HepG2 (cell line): Measurements from ENCODE around the gene GFY. TPM values are rescaled to one million over a fixed set of nuclear protein-coding genes. Genes with fewer than 3 reads are reported as not detected.
A peak's percentile ranks its signal among the peaks of the same experiment; 100 is the strongest.

Experiments
- NR2F1 ChIP-seq, 2 experiments: fragments of 450-650 bp in 1 of 2; formaldehyde crosslinking in 1 of 2; IDR thresholded peaks; 2 replicates each; pipeline versions ENCODE4 v1.5.0 to v1.6.1; 2016 to 2020; ENCODE audit warnings: mild to moderate bottlenecking in 1 of 2, missing compliant biosample characterization in 1 of 2, missing genetic modification reagents in 1 of 2, moderate library complexity in 1 of 2
- SIX4 ChIP-seq: sonication (generic); formaldehyde crosslinking; IDR thresholded peaks from 2 replicates; pipeline ENCODE4 v1.4.0; 2020; ENCODE audit warnings: missing genetic modification reagents
- SP5 ChIP-seq: IDR thresholded peaks from 2 replicates; pipeline ENCODE4 v1.6.1; 2016; ENCODE audit warnings: low read depth, borderline replicate concordance
- ZBTB14 ChIP-seq: sonication (generic); formaldehyde crosslinking; IDR thresholded peaks from 2 replicates; pipeline ENCODE4 v1.4.0; 2020; ENCODE audit warnings: missing genetic modification reagents
- ZNF256 ChIP-seq: sonication (generic); formaldehyde crosslinking; conservative IDR thresholded peaks from 2 replicates; pipeline ENCODE4 v1.4.0; 2020; ENCODE audit warnings: missing genetic modification reagents
- ZNF687 ChIP-seq: sonication (generic); formaldehyde crosslinking; IDR thresholded peaks from 2 replicates; pipeline ENCODE4 v1.5.1; 2020; ENCODE audit warnings: mild to moderate bottlenecking, missing genetic modification reagents, moderate library complexity
- polyA plus RNA-seq, 8 experiments: library from polyadenylated mRNA; depleted of rRNA in 3 of 8; stranded (reverse) in 7 of 8; unstranded in 1 of 8; fragments of >200 nt; fragmentation: Illumina TruSeq in 4 of 8; extraction: Trizol in 4 of 8; gene quantifications; 2 replicates each; pipeline versions ENCODE4 v1.2.1 to v1.2.3, GENCODE V29; 2011 to 2016; ENCODE audit warnings: low read depth in 4 of 8, missing spikeins in 1 of 8, mixed read lengths in 1 of 8; ENCODE audit not compliant: insufficient read depth in 1 of 8
- total RNA-seq, 5 experiments: library from RNA; depleted of rRNA; stranded (reverse); fragments of >200 nt; fragmentation: Illumina TruSeq; extraction: Trizol; gene quantifications; 2 replicates each; pipeline ENCODE4 v1.2.3, GENCODE V29; 2016; ENCODE audit warnings: low read depth in 1 of 5
- TF ChIP-seq, protein P1 (sequence below): sonication (generic); formaldehyde crosslinking; IDR thresholded peaks from 2 replicates; pipeline ENCODE4 v1.4.0; 2020; ENCODE audit warnings: missing genetic modification reagents
- TF ChIP-seq, protein P2 (sequence below): sonication (generic); formaldehyde crosslinking; IDR thresholded peaks from 2 replicates; pipeline ENCODE4 v1.5.0; 2020; ENCODE audit warnings: mild to moderate bottlenecking, missing genetic modification reagents, moderate library complexity
- TF ChIP-seq, protein P3 (sequence below): sonication (generic); formaldehyde crosslinking; IDR thresholded peaks from 2 replicates; pipeline ENCODE4 v1.8.1; 2023; ENCODE audit warnings: mild to moderate bottlenecking, missing genetic modification reagents
- TF ChIP-seq, protein P4 (sequence below): sonication (generic); formaldehyde crosslinking; IDR thresholded peaks from 2 replicates; pipeline ENCODE4 v1.5.0; 2020; ENCODE audit warnings: missing genetic modification reagents

GFY gene
- total and polyA plus RNA-seq, 2 of the 13 experiments (the other 11 are each of a cell fraction or from before 2014, with no cell fraction given) = not detected

DNA sequence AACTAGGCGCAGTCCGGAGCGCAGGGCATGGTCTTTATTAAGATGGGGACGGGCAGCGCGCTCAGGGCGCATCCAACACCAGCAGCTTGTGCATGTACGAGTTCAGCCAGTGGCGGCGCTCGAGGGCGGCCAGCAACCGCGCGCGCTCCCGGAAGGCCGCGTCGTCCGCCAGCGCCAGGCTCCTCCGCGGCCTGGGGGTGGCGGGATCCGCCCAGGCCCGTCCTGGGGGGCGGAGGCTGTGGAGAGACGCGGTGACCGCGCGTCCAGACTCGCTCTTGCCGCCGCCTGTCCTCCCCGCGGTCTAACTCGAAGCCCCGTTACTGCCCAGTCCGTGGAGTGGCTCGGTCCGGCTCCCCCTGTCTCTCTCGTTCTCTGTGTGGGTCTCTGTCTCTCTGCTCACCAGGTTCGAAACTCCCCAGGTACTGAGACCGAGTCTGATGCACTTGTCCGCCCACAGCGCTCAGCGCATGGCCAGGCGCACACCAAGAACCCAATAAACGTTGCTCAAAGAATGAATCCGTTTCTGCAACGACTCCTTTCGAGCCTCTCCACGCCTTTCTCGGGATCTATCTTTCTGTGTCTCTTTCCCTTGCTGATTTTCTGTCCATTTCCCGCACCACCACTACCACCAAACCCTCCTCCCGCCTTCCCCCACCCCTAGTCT lies 2.6 kb upstream of the GFY start (continued):
- TF ChIP-seq, protein P1, sequence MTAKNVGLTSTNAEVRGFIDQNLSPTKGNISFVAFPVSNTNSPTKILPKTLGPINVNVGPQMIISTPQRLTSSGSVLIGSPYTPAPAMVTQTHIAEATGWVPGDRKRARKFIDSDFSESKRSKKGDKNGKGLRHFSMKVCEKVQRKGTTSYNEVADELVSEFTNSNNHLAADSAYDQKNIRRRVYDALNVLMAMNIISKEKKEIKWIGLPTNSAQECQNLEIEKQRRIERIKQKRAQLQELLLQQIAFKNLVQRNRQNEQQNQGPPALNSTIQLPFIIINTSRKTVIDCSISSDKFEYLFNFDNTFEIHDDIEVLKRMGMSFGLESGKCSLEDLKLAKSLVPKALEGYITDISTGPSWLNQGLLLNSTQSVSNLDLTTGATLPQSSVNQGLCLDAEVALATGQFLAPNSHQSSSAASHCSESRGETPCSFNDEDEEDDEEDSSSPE (CRISPR knock-in tag) = no peak
- peak; percentile 18; the same call in 1 of the 2 replicates for TF ChIP-seq ZNF687
- TF ChIP-seq, protein P2, sequence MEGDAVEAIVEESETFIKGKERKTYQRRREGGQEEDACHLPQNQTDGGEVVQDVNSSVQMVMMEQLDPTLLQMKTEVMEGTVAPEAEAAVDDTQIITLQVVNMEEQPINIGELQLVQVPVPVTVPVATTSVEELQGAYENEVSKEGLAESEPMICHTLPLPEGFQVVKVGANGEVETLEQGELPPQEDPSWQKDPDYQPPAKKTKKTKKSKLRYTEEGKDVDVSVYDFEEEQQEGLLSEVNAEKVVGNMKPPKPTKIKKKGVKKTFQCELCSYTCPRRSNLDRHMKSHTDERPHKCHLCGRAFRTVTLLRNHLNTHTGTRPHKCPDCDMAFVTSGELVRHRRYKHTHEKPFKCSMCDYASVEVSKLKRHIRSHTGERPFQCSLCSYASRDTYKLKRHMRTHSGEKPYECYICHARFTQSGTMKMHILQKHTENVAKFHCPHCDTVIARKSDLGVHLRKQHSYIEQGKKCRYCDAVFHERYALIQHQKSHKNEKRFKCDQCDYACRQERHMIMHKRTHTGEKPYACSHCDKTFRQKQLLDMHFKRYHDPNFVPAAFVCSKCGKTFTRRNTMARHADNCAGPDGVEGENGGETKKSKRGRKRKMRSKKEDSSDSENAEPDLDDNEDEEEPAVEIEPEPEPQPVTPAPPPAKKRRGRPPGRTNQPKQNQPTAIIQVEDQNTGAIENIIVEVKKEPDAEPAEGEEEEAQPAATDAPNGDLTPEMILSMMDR = peak; percentile 41
- no peak for TF ChIP-seq SIX4
- TF ChIP-seq, protein P3, sequence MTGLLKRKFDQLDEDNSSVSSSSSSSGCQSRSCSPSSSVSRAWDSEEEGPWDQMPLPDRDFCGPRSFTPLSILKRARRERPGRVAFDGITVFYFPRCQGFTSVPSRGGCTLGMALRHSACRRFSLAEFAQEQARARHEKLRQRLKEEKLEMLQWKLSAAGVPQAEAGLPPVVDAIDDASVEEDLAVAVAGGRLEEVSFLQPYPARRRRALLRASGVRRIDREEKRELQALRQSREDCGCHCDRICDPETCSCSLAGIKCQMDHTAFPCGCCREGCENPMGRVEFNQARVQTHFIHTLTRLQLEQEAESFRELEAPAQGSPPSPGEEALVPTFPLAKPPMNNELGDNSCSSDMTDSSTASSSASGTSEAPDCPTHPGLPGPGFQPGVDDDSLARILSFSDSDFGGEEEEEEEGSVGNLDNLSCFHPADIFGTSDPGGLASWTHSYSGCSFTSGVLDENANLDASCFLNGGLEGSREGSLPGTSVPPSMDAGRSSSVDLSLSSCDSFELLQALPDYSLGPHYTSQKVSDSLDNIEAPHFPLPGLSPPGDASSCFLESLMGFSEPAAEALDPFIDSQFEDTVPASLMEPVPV = no peak
- no peak for TF ChIP-seq NR2F1 (CRISPR knock-in tag; IDR thresholded peaks at IDR 0.05)
- TF ChIP-seq ZBTB14 = peak; percentile 58; the same call in 1 of the 2 replicates
- TF ChIP-seq, protein P4, sequence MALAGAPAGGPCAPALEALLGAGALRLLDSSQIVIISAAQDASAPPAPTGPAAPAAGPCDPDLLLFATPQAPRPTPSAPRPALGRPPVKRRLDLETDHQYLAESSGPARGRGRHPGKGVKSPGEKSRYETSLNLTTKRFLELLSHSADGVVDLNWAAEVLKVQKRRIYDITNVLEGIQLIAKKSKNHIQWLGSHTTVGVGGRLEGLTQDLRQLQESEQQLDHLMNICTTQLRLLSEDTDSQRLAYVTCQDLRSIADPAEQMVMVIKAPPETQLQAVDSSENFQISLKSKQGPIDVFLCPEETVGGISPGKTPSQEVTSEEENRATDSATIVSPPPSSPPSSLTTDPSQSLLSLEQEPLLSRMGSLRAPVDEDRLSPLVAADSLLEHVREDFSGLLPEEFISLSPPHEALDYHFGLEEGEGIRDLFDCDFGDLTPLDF (CRISPR knock-in tag) = no peak
- TF ChIP-seq SP5 (CRISPR knock-in tag) = no peak
- no peak for TF ChIP-seq ZNF256
- TF ChIP-seq, all 625 proteins: peak for 5
